Endothelial cell (in vitro differentiated cells): ENCODE data around the gene CERCAM. TPM values are rescaled to one million over a fixed set of nuclear protein-coding genes. Genes with fewer than 3 reads are reported as not detected.

ENCODE experiments used
- DNase-seq: peaks from one replicate; pipeline ENCODE4 v3.0.0; 2021; ENCODE audit warnings: low spot score
- H3K27ac Mint-ChIP-seq: one replicate; pipeline ENCODE4 v1.8.0; 2021; ENCODE audit warnings: mixed read lengths, inconsistent platforms; ENCODE audit not compliant: unreplicated experiment
- H3K27me3 Mint-ChIP-seq: one replicate; pipeline ENCODE4 v1.8.0; 2021; ENCODE audit warnings: mild to moderate bottlenecking, moderate library complexity, mixed read lengths, inconsistent platforms; ENCODE audit not compliant: unreplicated experiment
- H3K36me3 Mint-ChIP-seq: one replicate; pipeline ENCODE4 v1.8.0; 2021; ENCODE audit warnings: mild to moderate bottlenecking, low read depth, mixed read lengths, inconsistent platforms; ENCODE audit not compliant: unreplicated experiment
- H3K4me1 Mint-ChIP-seq: one replicate; pipeline ENCODE4 v1.8.0; 2021; ENCODE audit warnings: mild to moderate bottlenecking, mixed read lengths, inconsistent platforms; ENCODE audit not compliant: unreplicated experiment
- H3K4me3 Mint-ChIP-seq: one replicate; pipeline ENCODE4 v1.8.0; 2021; ENCODE audit warnings: mild to moderate bottlenecking, mixed read lengths, inconsistent platforms; ENCODE audit not compliant: unreplicated experiment
- H3K9me3 Mint-ChIP-seq: one replicate; pipeline ENCODE4 v1.8.0; 2021; ENCODE audit warnings: mixed read lengths, inconsistent platforms; ENCODE audit not compliant: unreplicated experiment
- total RNA-seq: library from RNA; stranded (reverse); fragmentation: NEBNext Ultra II Directional; extraction: Animal tissue kit (Norgen Biotek cat#: 25700); gene quantifications from one replicate; pipeline ENCODE4 v1.2.1, GENCODE V29; 2021; ENCODE audit not compliant: unreplicated experiment
- TF ChIP-seq, protein P1 (sequence below): fragments of 200-600 bp; sonication (generic); IDR thresholded peaks from one replicate; pipeline ENCODE4 v1.5.0; 2021; ENCODE audit warnings: antibody characterized with exemption; ENCODE audit not compliant: unreplicated experiment

Gene CERCAM
- total RNA-seq, 1 donor from 2014 or later: 27.9 TPM

DNA sequence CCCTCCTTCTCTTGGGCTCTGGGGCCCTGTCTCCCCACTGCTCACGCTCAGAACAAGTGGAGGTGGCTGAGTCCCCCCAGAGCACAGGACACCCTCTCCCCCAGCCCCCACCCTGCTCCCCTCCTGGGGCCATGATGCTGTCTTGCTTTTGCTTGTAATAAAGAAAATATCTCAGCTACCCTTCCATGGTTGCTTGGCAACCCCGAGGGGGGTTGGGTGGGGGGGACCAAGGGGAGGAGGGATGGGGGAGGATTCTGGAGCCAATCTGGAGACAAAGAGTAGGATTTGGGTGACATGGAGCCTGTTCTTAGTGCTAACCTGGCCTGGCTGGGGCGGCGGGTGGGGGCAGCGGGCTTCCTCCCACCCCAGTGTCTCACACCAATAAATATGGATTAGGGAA lies 16.1 kb upstream of the CERCAM start:
- Mint-ChIP-seq H3K27me3 (peaks cover 13% of the 10 kb centered on the region), H3K4me1 (peaks cover 7% of the 10 kb centered on the region), H3K27ac (no peak overlapping the region), H3K4me3 (no peak overlapping the region), H3K36me3 (no peaks in the 10 kb centered on the region), H3K9me3 (no peaks in the 10 kb centered on the region)
- TF ChIP-seq, protein P1, sequence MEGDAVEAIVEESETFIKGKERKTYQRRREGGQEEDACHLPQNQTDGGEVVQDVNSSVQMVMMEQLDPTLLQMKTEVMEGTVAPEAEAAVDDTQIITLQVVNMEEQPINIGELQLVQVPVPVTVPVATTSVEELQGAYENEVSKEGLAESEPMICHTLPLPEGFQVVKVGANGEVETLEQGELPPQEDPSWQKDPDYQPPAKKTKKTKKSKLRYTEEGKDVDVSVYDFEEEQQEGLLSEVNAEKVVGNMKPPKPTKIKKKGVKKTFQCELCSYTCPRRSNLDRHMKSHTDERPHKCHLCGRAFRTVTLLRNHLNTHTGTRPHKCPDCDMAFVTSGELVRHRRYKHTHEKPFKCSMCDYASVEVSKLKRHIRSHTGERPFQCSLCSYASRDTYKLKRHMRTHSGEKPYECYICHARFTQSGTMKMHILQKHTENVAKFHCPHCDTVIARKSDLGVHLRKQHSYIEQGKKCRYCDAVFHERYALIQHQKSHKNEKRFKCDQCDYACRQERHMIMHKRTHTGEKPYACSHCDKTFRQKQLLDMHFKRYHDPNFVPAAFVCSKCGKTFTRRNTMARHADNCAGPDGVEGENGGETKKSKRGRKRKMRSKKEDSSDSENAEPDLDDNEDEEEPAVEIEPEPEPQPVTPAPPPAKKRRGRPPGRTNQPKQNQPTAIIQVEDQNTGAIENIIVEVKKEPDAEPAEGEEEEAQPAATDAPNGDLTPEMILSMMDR: no peak
- no peak for DNase-seq

DNA sequence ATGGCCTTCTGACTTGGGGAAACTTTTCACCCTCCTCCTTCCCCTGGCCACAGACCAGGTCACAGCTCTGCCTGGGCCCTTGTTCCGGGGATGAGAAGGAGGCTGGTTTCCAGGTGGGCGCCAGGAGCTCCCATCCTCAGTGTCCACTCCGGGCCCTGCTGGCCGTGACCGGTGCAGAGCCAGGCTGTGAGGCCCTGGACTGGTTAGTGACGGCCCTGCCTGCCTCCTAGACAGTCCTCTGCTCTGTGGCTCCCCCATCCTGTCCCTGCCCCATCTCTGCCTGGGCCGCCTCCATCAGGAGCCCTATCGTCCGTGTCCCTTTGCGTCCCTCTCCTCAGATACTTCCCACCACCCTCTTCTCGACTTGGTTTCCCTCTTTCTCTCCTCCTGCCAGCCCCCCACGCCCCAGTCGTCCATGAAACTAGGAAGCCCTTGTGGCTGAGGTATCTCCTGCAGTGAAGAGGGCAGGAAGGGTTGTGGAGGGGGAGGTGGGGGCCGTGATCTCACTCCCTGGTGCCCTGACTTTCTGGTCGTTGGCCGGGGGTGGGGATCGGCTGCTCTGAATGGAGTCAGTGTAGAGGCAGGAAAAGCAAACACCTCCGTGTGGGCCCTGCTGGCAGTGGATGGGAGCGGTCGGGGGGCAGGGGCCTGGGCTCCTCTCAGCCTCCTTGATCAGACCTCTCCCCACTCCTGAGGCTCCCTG lies 15.4 kb upstream of the CERCAM start:
- peaks cover 16% of the 10 kb centered on the region for H3K27me3 Mint-ChIP-seq
- peak overlapping the region; percentile 39 for H3K4me3 Mint-ChIP-seq
- no peaks in the 10 kb centered on the region for H3K9me3 Mint-ChIP-seq
- no peak overlapping the region for H3K27ac Mint-ChIP-seq
- peaks cover 7% of the 10 kb centered on the region for H3K4me1 Mint-ChIP-seq
- DNase-seq: no peak
- H3K36me3 Mint-ChIP-seq: no peaks in the 10 kb centered on the region
- TF ChIP-seq, protein P1: no peak

DNA sequence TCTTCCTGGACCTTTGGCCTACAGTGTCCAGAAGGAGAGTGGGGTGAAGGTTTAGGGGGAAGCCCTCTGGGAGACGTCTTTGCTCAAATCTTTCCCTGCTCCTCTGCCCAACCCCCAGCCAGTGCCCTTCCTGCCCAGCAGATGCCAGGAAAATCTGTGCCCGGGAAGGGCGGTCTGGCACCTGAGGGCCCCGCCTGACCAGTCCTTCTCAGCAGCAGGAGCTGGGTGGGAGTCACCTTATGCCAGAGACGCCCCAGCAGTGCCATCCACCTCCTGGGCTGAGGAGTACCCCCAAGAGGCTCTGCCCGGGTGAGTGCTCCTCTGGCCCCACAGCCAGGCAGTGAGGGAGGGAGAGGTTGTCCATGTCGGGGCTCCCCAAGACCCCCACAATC lies 14.9 kb upstream of the CERCAM start:
- H3K4me3 Mint-ChIP-seq: no peak overlapping the region
- TF ChIP-seq, protein P1: no peak
- H3K4me1 Mint-ChIP-seq: peaks cover 7% of the 10 kb centered on the region
- DNase-seq: no peak
- H3K27ac Mint-ChIP-seq: no peak overlapping the region
- H3K9me3 Mint-ChIP-seq: no peaks in the 10 kb centered on the region
- H3K36me3 Mint-ChIP-seq: no peaks in the 10 kb centered on the region
- peaks cover 16% of the 10 kb centered on the region for H3K27me3 Mint-ChIP-seq

DNA sequence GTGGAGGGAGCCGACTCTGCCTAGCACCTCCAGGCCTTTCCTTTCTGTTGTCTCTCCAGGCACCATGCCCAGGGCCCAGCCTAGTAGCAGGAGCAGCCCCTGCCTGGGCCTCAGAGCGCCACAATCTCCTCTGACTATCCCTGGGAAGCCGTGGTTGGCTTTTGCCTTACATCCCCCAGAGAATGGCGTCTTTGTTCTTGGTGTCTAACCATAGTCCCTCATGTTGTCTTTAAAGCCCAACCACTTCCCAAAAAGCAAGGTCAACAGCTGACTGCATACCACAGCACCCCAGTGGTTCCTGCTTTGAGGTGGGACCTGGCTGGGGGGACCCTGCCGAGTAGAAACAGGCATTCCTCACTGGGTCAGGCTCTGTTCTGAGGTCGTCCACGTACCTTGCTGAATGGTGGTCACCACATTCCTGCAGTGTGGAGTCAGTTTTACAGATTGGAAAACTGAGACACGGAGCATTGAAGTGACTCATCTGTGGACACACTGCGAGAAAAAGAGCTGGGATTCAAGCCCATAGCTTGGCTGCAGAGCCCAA lies 13.7 kb upstream of the CERCAM start:
- no peak overlapping the region for H3K4me3 Mint-ChIP-seq
- no peak overlapping the region for H3K27ac Mint-ChIP-seq
- TF ChIP-seq, protein P1: no peak
- no peaks in the 10 kb centered on the region for H3K36me3 Mint-ChIP-seq
- no peak for DNase-seq
- no peaks in the 10 kb centered on the region for H3K9me3 Mint-ChIP-seq
- peaks cover 7% of the 10 kb centered on the region for H3K4me1 Mint-ChIP-seq
- H3K27me3 Mint-ChIP-seq: peaks cover 16% of the 10 kb centered on the region

DNA sequence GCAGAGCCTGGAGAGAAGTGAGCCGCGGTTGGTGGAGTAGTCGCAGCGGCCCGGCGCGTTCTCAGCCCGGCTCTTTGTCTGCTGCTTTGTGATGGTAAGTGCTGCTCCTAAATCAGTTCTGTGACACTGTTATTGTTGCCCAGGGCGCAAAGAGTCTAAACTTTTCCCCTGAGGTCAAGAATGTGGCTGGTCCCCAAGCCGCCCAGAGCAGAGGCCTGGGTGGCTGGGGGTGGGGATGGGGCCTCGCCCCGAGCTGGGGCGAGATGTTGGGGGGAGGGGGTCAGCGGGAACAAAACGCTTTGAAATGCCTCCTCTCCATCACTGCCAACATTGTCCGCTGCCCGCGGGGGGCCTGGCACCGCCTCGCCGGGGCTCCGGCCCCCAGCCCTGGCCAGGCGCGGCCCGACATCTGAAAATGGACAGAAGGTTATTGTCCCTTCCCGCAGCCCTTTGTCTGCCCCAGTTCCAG lies 11.7 kb upstream of the CERCAM start:
- H3K27ac Mint-ChIP-seq: no peak overlapping the region
- no peaks in the 10 kb centered on the region for H3K36me3 Mint-ChIP-seq
- H3K4me1 Mint-ChIP-seq: peaks cover 7% of the 10 kb centered on the region
- TF ChIP-seq, protein P1: no peak
- DNase-seq: no peak
- peaks cover 14% of the 10 kb centered on the region for H3K27me3 Mint-ChIP-seq
- H3K9me3 Mint-ChIP-seq: no peaks in the 10 kb centered on the region
- no peak overlapping the region for H3K4me3 Mint-ChIP-seq
